GM12878 (cell line): ENCODE measurements around the gene DUT. TPM values are rescaled to one million over a fixed set of nuclear protein-coding genes. Genes with fewer than 3 reads are reported as not detected.

Experiments used
- ATAC-seq: fragments of 200-7000 bp; cut with Tn5 transposase; 3 replicates; pipeline ENCODE4 v1.9.1; 2020; ENCODE audit warnings: mild to moderate bottlenecking, moderate library complexity
- BruUV-seq: library from RNA; stranded (reverse); fragments of 400-500 nt; replicated peaks from 2 replicates; lab custom pipeline; 2021; lab: Mats Ljungman, UMichigan
- CTCF ChIA-PET: fragments of 300-600 bp; sonication (Branson Sonifier 250); formaldehyde crosslinking; extraction: SDS; loops from one replicate; lab custom pipeline; 2021; ENCODE audit warnings: inconsistent platforms; lab: Yijun Ruan, JAX
- POLR2A ChIA-PET: fragments of 350-600 bp; formaldehyde crosslinking; extraction: SDS; loops from one replicate; lab custom pipeline; 2021; ENCODE audit warnings: inconsistent platforms; lab: Charles Lee
- RAD21 ChIA-PET: fragments of 300-600 bp; sonication (Branson Sonifier 250); formaldehyde crosslinking; loops from one replicate; lab custom pipeline; 2023; ENCODE audit warnings: antibody characterized with exemption; ENCODE audit not compliant: unreplicated experiment; lab: Charles Lee
- SMC1A ChIA-PET: fragments of 300-600 bp; sonication (Branson Sonifier 250); formaldehyde crosslinking; loops from one replicate; lab custom pipeline; 2023; ENCODE audit not compliant: unreplicated experiment, uncharacterized antibody; lab: Charles Lee
- DNase-seq: peaks from one replicate; pipeline ENCODE4 v3.0.0-alpha.2; 2011; ENCODE audit warnings: low read depth, low spot score
- FAIRE-seq: peaks from 3 replicates; lab custom pipeline; 2011; peaks lifted over from hg19 to GRCh38; lab: Jason Lieb, UNC
- H2AFZ ChIP-seq: 2 replicates; pipeline ENCODE4 v1.6.0; 2011; ENCODE audit warnings: low read depth, low read length, control low read depth; ENCODE audit not compliant: control insufficient read depth
- H3K27ac ChIP-seq: 2 replicates; pipeline ENCODE4 v1.5.1; 2011; ENCODE audit warnings: control low read depth; ENCODE audit not compliant: control insufficient read depth, insufficient read depth
- H3K27me3 ChIP-seq, 2 experiments: replicated peaks in 1 of 2; 2 replicates each; pipeline versions ENCODE4 v1.6.0 to v1.6.1; 2011; ENCODE audit warnings: low read length in 1 of 2; ENCODE audit not compliant: control insufficient read depth in 2 of 2, insufficient read depth in 2 of 2
- H3K36me3 ChIP-seq, 2 experiments: 2 replicates each; pipeline ENCODE4 v1.5.1; 2011; ENCODE audit warnings: low read length in 1 of 2; ENCODE audit not compliant: control insufficient read depth in 2 of 2, insufficient read depth in 2 of 2
- H3K4me1 ChIP-seq: 2 replicates; pipeline ENCODE4 v1.6.1; 2011; ENCODE audit warnings: mild to moderate bottlenecking, low read length, moderate library complexity, mixed read lengths; ENCODE audit not compliant: control insufficient read depth, insufficient read depth
- H3K4me2 ChIP-seq: 2 replicates; pipeline ENCODE4 v1.6.0; 2011; ENCODE audit warnings: control low read depth; ENCODE audit not compliant: control insufficient read depth, insufficient read depth
- H3K4me3 ChIP-seq: fragments of 200-600 bp; sonication (generic); 2 replicates; pipeline ENCODE4 v1.5.1; 2016
- H3K79me2 ChIP-seq: 2 replicates; pipeline ENCODE4 v1.6.0; 2011; ENCODE audit warnings: low read length; ENCODE audit not compliant: control insufficient read depth, insufficient read depth
- H3K9ac ChIP-seq: 2 replicates; pipeline ENCODE4 v1.8.0; 2011; ENCODE audit warnings: low read length, control low read depth, mixed read lengths; ENCODE audit not compliant: control insufficient read depth, insufficient read depth
- H3K9me3 ChIP-seq: replicated peaks from 3 replicates; pipeline ENCODE4 v1.5.1; 2011; ENCODE audit warnings: mild to moderate bottlenecking, low read length; ENCODE audit not compliant: control insufficient read depth, insufficient read depth
- H4K20me1 ChIP-seq: 2 replicates; pipeline ENCODE4 v1.6.0; 2011; ENCODE audit not compliant: control insufficient read depth, insufficient read depth
- BCL3 ChIP-seq: IDR thresholded peaks from 2 replicates; pipeline ENCODE4 v1.6.1; 2011; ENCODE audit warnings: borderline replicate concordance, low read depth, mild to moderate bottlenecking, moderate library complexity, low read length; ENCODE audit not compliant: insufficient read depth, poor library complexity, severe bottlenecking
- EZH2 ChIP-seq: IDR thresholded peaks from 2 replicates; pipeline ENCODE4 v1.6.1; 2012; ENCODE audit warnings: low read depth, mild to moderate bottlenecking, control low read depth, inconsistent platforms, low read length, borderline replicate concordance; ENCODE audit not compliant: control insufficient read depth
- NFYB ChIP-seq: IDR thresholded peaks from 2 replicates; pipeline ENCODE4 v1.6.1; 2011; ENCODE audit warnings: low read depth, mild to moderate bottlenecking, low read length, improper control_type of control experiment, moderate library complexity; ENCODE audit not compliant: insufficient read depth
- SMARCA5 ChIP-seq: fragments of 450-650 bp; IDR thresholded peaks from 2 replicates; pipeline ENCODE4 v1.6.1; 2017; ENCODE audit warnings: mild to moderate bottlenecking
- SUZ12 ChIP-seq: fragments of 200-600 bp; sonication (generic); IDR thresholded peaks from one replicate; pipeline ENCODE4 v1.6.1; 2018; ENCODE audit warnings: antibody characterized with exemption, mild to moderate bottlenecking; ENCODE audit not compliant: unreplicated experiment
- ZNF217 ChIP-seq: fragments of 450-650 bp; IDR thresholded peaks from 2 replicates; pipeline ENCODE4 v1.6.1; 2017; ENCODE audit warnings: antibody characterized with exemption, mild to moderate bottlenecking
- WGBS: methylation state at CpG from one replicate; pipeline ENCODE4 v1.1.6; 2016; ENCODE audit warnings: low lambda C conversion rate; ENCODE audit not compliant: insufficient replicate concordance, insufficient coverage; ENCODE audit errors: missing lambda C conversion rate; 5-methylcytosine and 5-hydroxymethylcytosine counted together
- in situ Hi-C: fragments of 300-500 bp; cut with MboI; formaldehyde crosslinking; loops from 9 replicates; pipeline ENCODE4 v1.14.3; 2018; ENCODE audit warnings: mixed read lengths
- intact Hi-C: fragments of 100-400 bp; cut with micrococcal nuclease; formaldehyde crosslinking; loops from one replicate; pipeline ENCODE4 v1.14.2; 2022; ENCODE audit not compliant: unreplicated experiment
- polyA plus RNA-seq, 11 experiments: library from polyadenylated mRNA; depleted of rRNA in 4 of 11; unstranded in 6 of 11; stranded (reverse) in 5 of 11; fragments of >200 nt; fragmentation: Nextera tagmentation in 4 of 11; fragmentation: Illumina TruSeq in 1 of 11; extraction: Ambion mirVana in 4 of 11; extraction: Trizol in 1 of 11; gene quantifications; 1 replicate in 1 of 11; 2 replicates in 10 of 11; pipeline versions ENCODE4 v1.2.1 to v1.2.3, GENCODE V29; 2011 to 2016; ENCODE audit warnings: inconsistent platforms in 2 of 11, missing spikeins in 2 of 11, low read depth in 1 of 11
- total RNA-seq, 4 experiments: library from RNA; depleted of rRNA in 3 of 4; stranded (reverse); fragments of >200 nt in 3 of 4; fragmentation: Illumina TruSeq in 1 of 4; extraction: Trizol in 1 of 4; gene quantifications; 2 replicates each; pipeline versions ENCODE4 v1.2.1 to v1.2.3, GENCODE V29; 2013 to 2021

Gene DUT
- total and polyA plus RNA-seq, 10 of the 15 experiments (the other 5 are each of a cell fraction or from before 2014, with no cell fraction given), result 20.1 to 452 (median 149) TPM

GRCh38 chr15:48333540-48333939 lies 2.3 kb downstream of the DUT start:
- Histone ChIP-seq H3K4me2 (peak overlapping the region; percentile 89), H3K27me3 (no peaks in the 10 kb centered on the region), H3K9ac (peak overlapping the region; percentile 92), H3K4me1 (peaks cover 3% of the 10 kb centered on the region; the same call in 1 of the 2 replicates), H3K36me3 (peaks cover 2 to 9% of the 10 kb centered on the region in 2 experiments), H2AFZ (no peak overlapping the region), H3K27ac (peak overlapping the region; percentile 89), H3K79me2 (peaks cover 56% of the 10 kb centered on the region), H4K20me1 (no peaks in the 10 kb centered on the region), H3K9me3 (no peaks in the 10 kb centered on the region), H3K4me3 (peak overlapping the region; percentile 91)
- intact Hi-C loops, result loop anchor here (10.0 kb wide), 1 partner anchor 1291 kb away; the partner anchor contains the start of genes DTWD1 and FAM227B
- ChIA-PET SMC1A (interaction anchor here (1.0 to 4.1 kb wide), 6 partner anchors 8 to 220 kb away, joined by 3 to 43 read pairs (median 7); no protein-coding TSS in a partner anchor), CTCF (interaction anchor here (6.6 kb wide), 1 partner anchor 22 kb away, joined by 123 read pairs; no protein-coding TSS in a partner anchor), POLR2A (interaction anchor here (1.0 kb wide), 1 partner anchor 180 kb away, joined by 4 read pairs; no protein-coding TSS in a partner anchor), RAD21 (interaction anchor here (0.7 to 1.1 kb wide), 3 partner anchors 8 to 48 kb away, joined by 3 to 4 read pairs (median 3); no protein-coding TSS in a partner anchor)
- DNase-seq (no peak), FAIRE-seq (no peak), ATAC-seq (no peak)
- WGBS, result 5% methylated on average over 4 of the region's 4 CpGs
- BruUV-seq, result no TSS peak
- in situ Hi-C loops, result loop anchor here (25.0 kb wide), 1 partner anchor 1279 kb away; the partner anchor contains the start of genes DTWD1 and FAM227B
- no peak for TF ChIP-seq EZH2
- no peak for TF ChIP-seq SUZ12
- no peak for TF ChIP-seq BCL3
- no peak for TF ChIP-seq ZNF217
- TF ChIP-seq NFYB, result no peak
- no peak for TF ChIP-seq SMARCA5
